Choroid plexus epithelial cell (primary cell): ENCODE results near the gene WDR54.
"Not testable (repeated sequence)": the region's sequence is repeated elsewhere in the genome, so short reads cannot be mapped to it uniquely, and the experiment has no call there.

Experiments used
- DNase-seq: peaks from one replicate; pipeline ENCODE4 v3.0.0-alpha.2; 2010; ENCODE audit warnings: low read depth
- H3K4me3 ChIP-seq: 2 replicates; pipeline ENCODE4 v1.5.1; 2011; ENCODE audit warnings: low read depth, mild to moderate bottlenecking, control low read depth, low read length, moderate library complexity
- TF ChIP-seq, protein P1 (sequence below): conservative IDR thresholded peaks from 2 replicates; pipeline ENCODE4 v1.5.1; 2011; ENCODE audit warnings: low read depth, mild to moderate bottlenecking, control low read depth, inconsistent platforms, low read length, moderate library complexity

The WDR54 gene

DNA sequence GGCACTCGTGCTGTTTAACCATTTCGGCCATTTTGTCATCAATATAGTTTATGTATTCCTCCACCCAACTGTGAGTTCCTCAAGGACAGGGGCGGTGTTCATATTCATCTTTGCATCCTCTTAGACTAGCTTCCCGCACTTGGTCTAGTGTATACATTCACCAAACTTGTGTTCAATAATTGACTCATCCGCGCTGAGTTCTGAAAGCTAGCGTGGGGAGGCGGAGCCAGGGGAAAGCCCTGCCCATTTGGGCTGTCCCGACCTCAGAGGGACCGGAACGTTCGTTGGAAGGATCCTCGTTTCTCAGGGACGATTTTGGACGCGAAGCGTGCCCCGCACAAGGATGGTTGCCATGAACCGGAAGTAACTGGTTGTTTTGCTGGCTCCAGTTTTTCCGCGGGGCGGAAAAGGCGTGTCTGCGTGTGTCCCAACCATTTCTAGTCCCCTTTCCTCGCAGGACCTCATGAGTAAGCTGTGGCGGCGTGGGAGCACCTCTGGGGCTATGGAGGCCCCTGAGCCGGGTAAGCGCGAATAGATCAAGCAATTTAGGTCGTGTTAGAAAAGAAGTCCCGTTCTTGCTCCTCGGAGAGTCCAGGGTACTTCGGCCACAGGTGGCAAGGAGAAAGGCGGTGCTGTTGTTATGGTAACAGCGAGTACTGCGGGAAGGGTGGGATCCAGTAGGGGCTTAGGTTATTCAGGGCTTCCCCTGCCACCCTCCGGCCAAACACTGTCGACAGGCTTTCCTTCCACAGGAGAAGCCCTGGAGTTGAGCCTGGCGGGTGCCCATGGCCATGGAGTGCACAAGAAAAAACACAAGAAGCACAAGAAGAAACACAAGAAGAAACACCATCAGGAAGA lies 33.4 kb downstream of the WDR54 start, which contains the start of gene INO80B:
TSS of gene INO80B (plus strand) at position 434 of the 858 bp plus-strand sequence. CDS start at position 464, 30 bp downstream.
- peak; percentile 99 for DNase-seq
- TF ChIP-seq, protein P1, sequence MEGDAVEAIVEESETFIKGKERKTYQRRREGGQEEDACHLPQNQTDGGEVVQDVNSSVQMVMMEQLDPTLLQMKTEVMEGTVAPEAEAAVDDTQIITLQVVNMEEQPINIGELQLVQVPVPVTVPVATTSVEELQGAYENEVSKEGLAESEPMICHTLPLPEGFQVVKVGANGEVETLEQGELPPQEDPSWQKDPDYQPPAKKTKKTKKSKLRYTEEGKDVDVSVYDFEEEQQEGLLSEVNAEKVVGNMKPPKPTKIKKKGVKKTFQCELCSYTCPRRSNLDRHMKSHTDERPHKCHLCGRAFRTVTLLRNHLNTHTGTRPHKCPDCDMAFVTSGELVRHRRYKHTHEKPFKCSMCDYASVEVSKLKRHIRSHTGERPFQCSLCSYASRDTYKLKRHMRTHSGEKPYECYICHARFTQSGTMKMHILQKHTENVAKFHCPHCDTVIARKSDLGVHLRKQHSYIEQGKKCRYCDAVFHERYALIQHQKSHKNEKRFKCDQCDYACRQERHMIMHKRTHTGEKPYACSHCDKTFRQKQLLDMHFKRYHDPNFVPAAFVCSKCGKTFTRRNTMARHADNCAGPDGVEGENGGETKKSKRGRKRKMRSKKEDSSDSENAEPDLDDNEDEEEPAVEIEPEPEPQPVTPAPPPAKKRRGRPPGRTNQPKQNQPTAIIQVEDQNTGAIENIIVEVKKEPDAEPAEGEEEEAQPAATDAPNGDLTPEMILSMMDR = no peak
- H3K4me3 ChIP-seq = peak within 1 kb of the TSS; percentile 70

DNA sequence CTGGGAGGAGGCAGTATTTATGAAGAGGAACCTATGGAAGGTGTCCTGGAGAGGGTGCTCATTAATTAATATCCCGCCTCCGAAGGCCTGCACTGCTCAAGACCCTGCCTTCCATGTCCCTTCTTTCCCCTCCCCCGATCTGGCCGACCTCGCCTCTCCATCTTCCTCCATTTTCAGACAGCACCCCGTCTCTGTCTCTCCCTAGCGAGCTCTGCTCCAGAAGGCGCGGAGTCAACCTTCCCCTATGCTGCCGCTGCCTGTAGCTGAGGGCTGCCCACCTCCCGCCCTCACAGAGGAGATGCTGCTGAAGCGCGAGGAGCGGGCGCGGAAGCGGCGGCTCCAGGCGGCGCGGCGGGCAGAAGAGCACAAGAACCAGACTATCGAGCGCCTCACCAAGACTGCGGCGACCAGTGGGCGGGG lies 35.6 kb downstream of the WDR54 start:
- TF ChIP-seq, protein P1 = no peak
- peak overlapping the region; percentile 74 for H3K4me3 ChIP-seq
- peak; percentile 58 for DNase-seq

DNA sequence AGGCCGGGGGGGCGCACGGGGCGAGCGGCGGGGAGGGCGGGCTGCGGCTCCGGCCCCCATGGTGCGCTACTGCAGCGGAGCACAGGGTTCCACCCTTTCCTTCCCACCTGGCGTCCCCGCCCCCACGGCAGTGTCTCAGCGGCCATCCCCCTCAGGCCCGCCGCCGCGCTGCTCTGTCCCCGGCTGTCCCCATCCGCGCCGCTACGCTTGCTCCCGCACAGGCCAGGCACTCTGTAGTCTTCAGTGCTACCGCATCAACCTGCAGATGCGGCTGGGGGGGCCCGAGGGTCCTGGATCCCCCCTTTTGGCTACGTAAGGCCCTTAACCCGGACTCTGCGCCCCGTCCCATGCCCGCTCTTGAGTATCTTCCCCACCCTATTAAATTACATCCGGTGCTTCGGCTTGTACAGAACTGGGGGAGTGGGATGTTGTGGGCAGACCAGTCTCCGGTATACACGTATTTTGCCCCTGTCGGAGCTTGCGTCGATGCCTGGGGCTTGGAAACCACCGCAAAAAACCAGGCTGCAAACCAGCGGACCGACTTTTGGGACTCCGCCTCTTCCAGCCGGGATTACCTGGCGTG lies 36.1 kb downstream of the WDR54 start:
- TF ChIP-seq, protein P1 = no peak
- DNase-seq = no peak
- peak overlapping the region; percentile 74 for H3K4me3 ChIP-seq

DNA sequence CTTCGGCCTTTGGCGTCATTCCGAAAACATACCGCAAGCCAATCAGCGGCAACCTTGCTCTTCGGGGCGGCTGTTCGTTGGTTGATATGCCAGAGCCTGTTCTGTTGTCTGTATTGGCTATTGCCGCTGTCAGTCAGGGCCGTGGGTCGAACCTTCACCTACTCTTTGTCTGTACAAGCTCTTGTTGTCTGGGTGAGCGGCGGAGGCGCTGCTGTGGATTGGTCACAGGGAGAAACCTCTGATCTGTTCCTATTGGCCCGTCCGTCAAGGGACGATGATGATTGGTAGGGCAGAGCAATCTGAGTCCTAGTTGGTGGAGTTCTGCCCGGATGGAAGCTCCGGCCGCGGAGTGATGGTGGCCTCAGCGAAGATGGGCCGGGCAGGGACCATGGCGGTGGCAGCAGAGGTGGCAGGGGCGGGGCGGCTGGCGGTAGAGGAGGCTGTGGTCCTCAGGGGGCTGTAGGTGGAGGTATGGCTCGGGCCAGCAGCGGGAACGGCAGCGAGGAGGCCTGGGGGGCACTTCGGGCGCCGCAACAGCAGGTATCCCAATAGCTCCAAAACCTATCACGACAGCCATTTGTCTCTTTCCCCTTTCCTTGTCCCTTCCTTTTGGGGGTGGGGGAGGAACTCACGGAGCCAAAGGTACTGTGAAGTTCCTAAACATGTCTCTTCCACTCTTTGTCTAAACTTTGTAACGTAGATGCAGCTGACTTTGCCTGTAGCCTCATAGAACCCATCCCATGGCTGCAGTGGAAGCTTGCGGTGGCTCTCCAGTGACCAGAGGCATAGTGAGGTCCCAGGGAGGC lies 36.8 kb downstream of the WDR54 start, which contains the start of gene WBP1:
TSS of gene WBP1 (plus strand) at position 307 of the 806 bp plus-strand sequence. CDS start at position 472, 165 bp downstream.
- peak within 1 kb of the TSS; percentile 82 for H3K4me3 ChIP-seq
- peak; percentile 100 for DNase-seq
- TF ChIP-seq, protein P1 = no peak

DNA sequence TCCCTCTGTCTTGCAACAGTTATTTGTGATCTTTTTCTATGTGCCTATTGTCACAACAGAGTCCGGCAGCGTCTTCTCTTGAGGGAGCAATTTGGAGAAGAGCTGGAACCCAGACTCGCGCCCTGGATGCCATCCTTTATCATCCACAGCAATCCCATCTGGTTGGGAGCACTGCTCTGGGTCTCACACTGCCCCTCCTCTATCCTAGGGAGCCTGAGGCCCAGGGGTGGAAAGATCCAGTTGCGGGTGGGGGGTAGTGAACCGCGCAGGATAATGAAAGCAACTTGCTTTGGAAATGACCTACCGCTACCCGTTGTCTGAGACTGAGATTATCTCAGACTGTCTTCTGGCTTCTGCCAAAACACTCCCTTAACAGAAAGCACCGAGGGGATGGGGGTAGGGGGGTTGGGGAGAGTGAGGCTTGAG lies 37.4 kb downstream of the WDR54 start:
- DNase-seq = no peak
- peak overlapping the region; percentile 82 for H3K4me3 ChIP-seq
- TF ChIP-seq, protein P1 = no peak

DNA sequence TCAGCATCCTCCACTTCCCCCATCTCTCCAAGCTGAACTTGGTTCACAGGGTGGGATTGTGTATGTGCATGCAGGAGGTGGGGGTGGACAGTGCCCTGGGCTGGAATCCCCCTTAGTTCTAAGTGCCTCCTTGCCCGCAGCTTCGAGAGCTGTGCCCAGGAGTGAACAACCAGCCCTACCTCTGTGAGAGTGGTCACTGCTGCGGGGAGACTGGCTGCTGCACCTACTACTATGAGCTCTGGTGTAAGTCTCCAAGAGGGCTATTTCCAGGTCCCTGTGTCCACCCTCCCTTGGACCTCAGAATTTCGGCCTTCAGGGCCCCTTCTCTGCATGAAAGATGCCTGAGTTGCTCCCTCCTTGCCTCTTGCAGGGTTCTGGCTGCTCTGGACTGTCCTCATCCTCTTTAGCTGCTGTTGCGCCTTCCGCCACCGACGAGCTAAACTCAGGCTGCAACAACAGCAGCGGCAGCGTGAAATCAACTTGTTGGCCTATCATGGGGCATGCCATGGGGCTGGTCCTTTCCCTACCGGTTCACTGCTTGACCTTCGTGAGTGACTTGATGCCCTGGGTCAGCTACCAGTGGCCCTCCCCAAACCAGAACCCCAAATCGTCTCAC lies 38.1 kb downstream of the WDR54 start:
- peak overlapping the region; percentile 82 for H3K4me3 ChIP-seq
- not testable (repeated sequence) for DNase-seq

DNA sequence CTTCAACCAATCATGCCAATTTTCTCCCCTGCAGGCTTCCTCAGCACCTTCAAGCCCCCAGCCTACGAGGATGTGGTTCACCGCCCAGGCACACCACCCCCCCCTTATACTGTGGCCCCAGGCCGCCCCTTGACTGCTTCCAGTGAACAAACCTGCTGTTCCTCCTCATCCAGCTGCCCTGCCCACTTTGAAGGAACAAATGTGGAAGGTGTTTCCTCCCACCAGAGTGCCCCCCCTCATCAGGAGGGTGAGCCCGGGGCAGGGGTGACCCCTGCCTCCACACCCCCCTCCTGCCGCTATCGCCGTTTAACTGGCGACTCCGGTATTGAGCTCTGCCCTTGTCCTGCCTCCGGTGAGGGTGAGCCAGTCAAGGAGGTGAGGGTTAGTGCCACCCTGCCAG lies 38.7 kb downstream of the WDR54 start:
- H3K4me3 ChIP-seq = not testable (repeated sequence)

More for the DNA sequence above, 38.7 kb downstream of the WDR54 start:
- DNase-seq = not testable (repeated sequence)
